GM18502 (cell line): ENCODE results near the gene PALLD.

Experiments used
- ATAC-seq: cut with Tn5 transposase; IDR thresholded peaks from one replicate; pipeline ENCODE4 v1.9.1; 2021; ENCODE audit warnings: mild to moderate bottlenecking; ENCODE audit not compliant: unreplicated experiment, poor library complexity

The PALLD gene

GRCh38 chr4:168636506-168637196 is 139.8 kb downstream of the PALLD start:
- no peak for ATAC-seq

- no peak for ATAC-seq
These were observed 141.3 kb downstream of the PALLD start for GRCh38 chr4:168637872-168638756.

DNA sequence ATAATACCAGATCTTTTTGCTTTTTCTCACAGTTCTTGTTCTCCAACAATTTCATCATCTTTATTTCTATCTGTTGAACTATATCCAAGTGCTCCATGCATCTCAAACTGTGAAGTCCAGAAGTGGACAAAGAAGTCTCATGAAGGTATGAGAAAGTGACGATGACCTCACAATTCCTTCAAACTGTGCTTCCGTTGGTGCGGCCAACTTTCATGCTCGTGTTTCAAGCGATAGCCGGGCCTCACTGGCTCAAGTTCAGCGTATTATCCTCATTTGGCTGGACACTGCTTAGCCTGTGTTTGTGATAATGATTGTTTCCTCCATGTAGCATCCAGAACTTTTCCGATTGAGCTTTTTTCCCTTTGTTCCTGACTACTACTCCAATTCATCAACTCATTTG is 143.1 kb downstream of the PALLD start:
- ATAC-seq, result no peak

DNA sequence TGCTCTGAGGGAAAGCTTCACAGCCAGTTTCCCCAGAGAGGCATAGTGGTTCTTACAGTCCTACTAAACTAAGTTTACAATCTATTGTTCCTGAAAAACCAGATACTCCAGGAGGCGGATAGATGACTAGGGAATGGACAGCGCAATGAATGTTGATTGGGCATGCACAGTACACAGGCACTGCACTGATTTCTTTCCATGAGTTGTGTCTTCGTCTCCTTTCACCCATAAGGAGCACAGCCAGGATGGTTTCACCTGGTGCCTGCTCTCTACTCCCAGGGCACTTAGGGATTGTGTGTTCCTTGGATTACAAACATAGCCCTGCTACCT is 144.9 kb downstream of the PALLD start:
- no peak for ATAC-seq

GRCh38 chr4:168642591-168642990 is 145.7 kb downstream of the PALLD start:
- ATAC-seq, result no peak

- ATAC-seq, result no peak
These were observed 146.4 kb downstream of the PALLD start for GRCh38 chr4:168643111-168643795.

- no peak for ATAC-seq
These were observed 146.9 kb downstream of the PALLD start for GRCh38 chr4:168643796-168644159.

DNA sequence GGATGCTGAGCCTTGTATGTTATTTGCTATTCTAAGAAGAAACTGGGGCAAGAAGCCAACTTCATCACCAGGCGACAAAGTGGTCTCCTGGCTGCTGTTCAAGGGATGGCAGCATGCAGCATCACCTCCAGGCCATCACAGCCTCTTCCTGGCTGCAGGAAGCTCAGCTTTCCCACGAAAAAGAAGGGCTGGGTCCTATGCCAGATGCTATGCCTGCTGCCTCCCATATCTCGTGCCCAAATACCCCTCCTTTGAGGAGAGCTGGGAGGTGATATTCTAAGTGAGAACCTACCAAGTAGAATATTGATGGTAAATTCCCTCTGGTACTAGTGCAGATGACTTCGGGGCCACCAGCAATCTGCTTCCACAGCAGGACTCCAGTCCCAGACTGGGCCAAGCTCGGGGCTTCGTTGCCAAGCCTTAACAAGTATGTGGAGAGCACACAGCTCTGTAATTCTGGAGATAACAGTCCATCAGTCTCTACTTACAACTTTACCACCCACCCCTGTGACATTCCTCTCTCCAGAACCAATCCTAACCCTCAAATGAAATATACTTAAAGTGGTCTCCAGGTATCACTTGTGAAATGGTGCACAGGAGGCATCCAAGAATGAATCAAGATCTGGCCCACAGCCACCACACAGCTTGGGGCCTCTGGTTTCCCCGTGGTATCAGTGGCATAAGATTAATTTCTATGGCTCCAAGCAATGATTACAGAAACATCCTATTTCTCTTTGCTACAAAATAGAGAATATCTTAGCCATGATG is 149.3 kb downstream of the PALLD start:
- ATAC-seq, result no peak

GRCh38 chr4:168647646-168648375 is 151.0 kb downstream of the PALLD start:
- ATAC-seq, result no peak

- ATAC-seq, result no peak
These were observed 151.6 kb downstream of the PALLD start for GRCh38 chr4:168648494-168648893.

DNA sequence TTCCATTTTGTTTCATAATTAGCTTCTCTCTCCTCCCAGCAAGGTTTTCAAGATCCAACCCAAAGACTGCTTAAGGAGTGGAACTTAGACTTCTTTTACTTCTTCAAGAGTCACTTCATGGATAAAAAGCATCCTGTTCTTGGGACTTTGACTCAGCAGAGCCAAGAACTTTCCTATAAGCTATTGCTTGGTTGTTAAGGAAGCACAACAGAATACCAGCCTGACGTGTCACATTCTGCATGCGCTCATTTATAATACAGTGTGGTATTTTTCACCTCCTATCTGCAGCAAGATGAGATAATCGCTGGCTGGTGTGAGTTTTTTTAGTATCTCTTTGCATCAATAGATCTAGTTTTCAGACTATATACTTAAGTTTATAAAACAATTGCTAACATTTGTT is 152.1 kb downstream of the PALLD start:
- no peak for ATAC-seq

DNA sequence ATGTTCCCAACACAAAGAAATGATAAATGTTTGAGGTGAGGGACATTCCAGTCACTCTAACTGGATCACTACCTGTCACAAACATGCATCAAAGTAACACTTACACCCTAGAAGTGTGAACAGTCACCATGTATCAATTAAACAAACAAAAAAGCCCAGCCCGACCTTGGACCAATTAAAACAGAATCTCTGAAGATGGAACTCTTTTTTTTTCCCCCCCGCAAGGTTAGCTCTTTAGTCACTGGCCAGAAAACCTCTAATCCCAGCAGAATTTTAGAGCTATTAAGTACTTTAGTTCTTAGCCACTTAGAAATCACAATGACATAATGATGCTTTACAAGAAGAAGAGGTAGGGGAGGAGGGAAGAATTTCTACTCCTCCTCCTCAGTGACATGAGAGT is 154.5 kb downstream of the PALLD start:
- ATAC-seq, result no peak

GRCh38 chr4:168651864-168652263 is 155.0 kb downstream of the PALLD start:
- no peak for ATAC-seq

DNA sequence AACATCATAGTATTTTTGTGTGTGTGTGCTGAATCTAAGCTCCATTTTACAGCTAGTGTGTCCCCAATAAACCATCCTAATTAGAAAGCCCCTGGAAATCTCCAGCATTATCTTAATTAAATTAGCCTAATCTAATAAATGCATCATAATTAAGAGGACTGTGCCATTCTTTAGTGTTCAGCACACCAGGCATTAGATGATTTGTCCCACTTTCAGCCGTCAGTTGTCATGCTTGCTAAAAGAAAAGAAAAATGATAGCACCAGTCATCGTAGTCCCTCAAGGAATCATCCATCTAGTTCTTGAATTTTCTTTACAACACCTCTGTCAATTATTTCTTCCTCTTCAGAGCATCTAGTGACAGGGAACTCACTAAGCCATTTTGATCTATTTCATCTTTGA is 155.9 kb downstream of the PALLD start:
- no peak for ATAC-seq

DNA sequence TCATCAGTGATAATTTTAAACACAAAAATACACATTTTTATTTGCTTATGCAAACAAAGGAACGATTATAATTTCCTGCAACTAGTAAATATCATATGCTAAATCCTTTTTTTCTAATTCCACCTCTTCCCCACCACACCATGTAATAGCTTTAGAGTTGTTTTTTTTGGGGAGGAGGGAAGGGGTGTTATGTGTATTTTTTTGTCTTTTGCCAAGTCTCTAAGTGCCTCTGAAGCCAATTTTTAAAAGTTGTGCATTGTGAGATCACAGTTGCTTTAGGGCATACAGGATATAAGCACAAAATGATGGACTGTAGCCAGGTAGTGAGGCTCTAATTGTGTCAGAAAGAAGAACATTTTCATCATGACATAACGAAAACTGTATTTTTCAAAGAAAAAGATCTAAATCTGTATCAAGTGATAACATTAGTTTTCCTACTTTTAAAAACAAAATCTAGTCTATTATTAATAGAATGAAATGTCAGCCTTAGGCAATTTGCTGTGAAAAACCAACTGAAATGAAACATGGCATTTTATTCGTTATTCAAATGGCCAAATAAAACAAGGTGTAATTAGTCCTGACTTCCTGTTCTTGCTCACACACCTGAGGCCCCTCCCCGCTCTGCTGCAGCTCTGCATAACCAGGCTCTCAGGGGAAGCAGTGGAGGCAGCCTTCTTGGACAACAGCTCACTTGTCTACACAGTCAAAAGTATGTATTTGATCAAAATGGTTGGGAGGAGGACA is 157.4 kb downstream of the PALLD start:
- ATAC-seq, result no peak

- ATAC-seq, result no peak
These were observed 158.0 kb downstream of the PALLD start for GRCh38 chr4:168654848-168655174.

- no peak for ATAC-seq
These were observed 158.3 kb downstream of the PALLD start for GRCh38 chr4:168655182-168655581.

- ATAC-seq, result no peak
These were observed 159.3 kb downstream of the PALLD start for GRCh38 chr4:168656055-168656660.

DNA sequence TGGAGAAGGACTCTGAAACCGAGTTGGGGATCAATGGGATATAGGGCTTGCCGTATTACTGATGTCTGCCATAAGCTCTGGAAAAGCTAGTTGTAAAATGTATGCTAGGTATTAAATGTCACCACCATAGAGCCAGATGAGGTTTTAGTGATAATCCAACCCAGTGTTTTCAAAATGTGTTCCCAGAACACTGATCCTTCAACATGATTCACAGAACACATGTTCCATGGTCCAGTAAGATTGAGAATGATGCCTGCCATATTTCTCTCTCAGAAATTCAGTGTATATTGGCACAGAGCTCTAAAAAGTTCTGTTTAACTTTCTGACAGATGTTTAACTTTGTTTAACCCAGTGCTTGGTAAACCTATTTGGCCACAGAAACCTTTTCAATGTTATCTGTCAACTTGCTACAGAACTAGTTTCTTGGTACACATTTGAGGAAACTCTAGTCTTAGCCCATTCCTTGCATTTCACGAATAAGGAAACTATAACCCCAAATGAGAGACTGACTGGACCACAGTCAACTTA is 160.2 kb downstream of the PALLD start:
- ATAC-seq, result no peak
